WTC11 (cell line): ENCODE results near the gene KIF21B. TPM values are rescaled to one million over a fixed set of nuclear protein-coding genes. Genes with fewer than 3 reads are reported as not detected.

Source experiments
- ATAC-seq: fragments of 200-7000 bp; cut with Tn5 transposase; 2 replicates; pipeline ENCODE4 v1.10.0; 2021; ENCODE audit warnings: mild to moderate bottlenecking, moderate library complexity
- CTCF ChIA-PET: fragments of 300-600 bp; sonication (Branson Sonifier 250); formaldehyde crosslinking; loops from one replicate; lab custom pipeline; 2021; ENCODE audit warnings: antibody characterized with exemption; lab: Charles Lee
- POLR2A ChIA-PET: fragments of 350-600 bp; sonication (Branson Sonifier 250); formaldehyde crosslinking; loops from one replicate; lab custom pipeline; 2021; ENCODE audit warnings: antibody characterized with exemption; lab: Charles Lee
- DNase-seq: peaks from one replicate; pipeline ENCODE4 v3.0.0; 2021; ENCODE audit warnings: low spot score
- H3K27ac Mint-ChIP-seq: 2 replicates; pipeline ENCODE4 v1.8.0; 2021; ENCODE audit warnings: mixed read lengths
- H3K27me3 Mint-ChIP-seq: 2 replicates; pipeline ENCODE4 v1.8.0; 2021; ENCODE audit warnings: low read depth, mild to moderate bottlenecking, moderate library complexity, mixed read lengths
- H3K36me3 Mint-ChIP-seq: 2 replicates; pipeline ENCODE4 v1.8.0; 2021; ENCODE audit warnings: mixed read lengths
- H3K4me1 Mint-ChIP-seq: 2 replicates; pipeline ENCODE4 v1.8.0; 2022; ENCODE audit warnings: mixed read lengths
- H3K4me3 Mint-ChIP-seq: 2 replicates; pipeline ENCODE4 v1.8.0; 2021; ENCODE audit warnings: mild to moderate bottlenecking, moderate library complexity, mixed read lengths
- H3K9me3 Mint-ChIP-seq: 2 replicates; pipeline ENCODE4 v1.8.0; 2021; ENCODE audit warnings: mixed read lengths
- E2F5 ChIP-seq: sonication (generic); formaldehyde crosslinking; IDR thresholded peaks from 2 replicates; pipeline ENCODE4 v1.8.1; 2022; ENCODE audit warnings: mild to moderate bottlenecking, moderate library complexity, missing genetic modification reagents
- ERG ChIP-seq: fragments of 250-450 bp; sonication (Bioruptor Pico); IDR thresholded peaks from 2 replicates; pipeline ENCODE4 v1.8.0; 2021; ENCODE audit warnings: mild to moderate bottlenecking
- FOXK1 ChIP-seq: sonication (generic); formaldehyde crosslinking; IDR thresholded peaks from 2 replicates; pipeline ENCODE4 v1.8.0; 2022; ENCODE audit warnings: mild to moderate bottlenecking, moderate library complexity, missing genetic modification reagents
- HMGA2 ChIP-seq: fragments of 250-450 bp; sonication (Bioruptor Pico); IDR thresholded peaks from 2 replicates; pipeline ENCODE4 v1.4.0; 2021; ENCODE audit warnings: mild to moderate bottlenecking, moderate library complexity
- JUN ChIP-seq: sonication (generic); formaldehyde crosslinking; IDR thresholded peaks from 2 replicates; pipeline ENCODE4 v1.8.0; 2023; ENCODE audit warnings: mild to moderate bottlenecking, missing genetic modification reagents
- MAX ChIP-seq: sonication (generic); formaldehyde crosslinking; IDR thresholded peaks from 2 replicates; pipeline ENCODE4 v1.8.0; 2022; ENCODE audit warnings: mild to moderate bottlenecking, missing genetic modification reagents
- NFATC4 ChIP-seq: fragments of 250-450 bp; sonication (Bioruptor Pico); IDR thresholded peaks from 2 replicates; pipeline ENCODE4 v1.9.0; 2021; ENCODE audit warnings: mild to moderate bottlenecking
- NFYB ChIP-seq: sonication (generic); formaldehyde crosslinking; conservative IDR thresholded peaks from 2 replicates; pipeline ENCODE4 v1.8.0; 2022; ENCODE audit warnings: low read depth, missing genetic modification reagents
- NR3C1 ChIP-seq: sonication (generic); formaldehyde crosslinking; conservative IDR thresholded peaks from 2 replicates; pipeline ENCODE4 v1.8.1; 2023; ENCODE audit warnings: low read depth, mild to moderate bottlenecking, missing genetic modification reagents
- STAT6 ChIP-seq: sonication (generic); formaldehyde crosslinking; conservative IDR thresholded peaks from 2 replicates; pipeline ENCODE4 v1.8.1; 2023; ENCODE audit warnings: mild to moderate bottlenecking, low read depth, missing genetic modification reagents, moderate library complexity
- TEAD1 ChIP-seq: sonication (generic); formaldehyde crosslinking; IDR thresholded peaks from 2 replicates; pipeline ENCODE4 v1.8.0; 2022; ENCODE audit warnings: mild to moderate bottlenecking, missing genetic modification reagents
- ZMAT4 ChIP-seq: fragments of 250-450 bp; sonication (Bioruptor Pico); IDR thresholded peaks from 2 replicates; pipeline ENCODE4 v1.9.0; 2021; ENCODE audit warnings: mild to moderate bottlenecking
- ZNF121 ChIP-seq: sonication (generic); formaldehyde crosslinking; IDR thresholded peaks from 2 replicates; pipeline ENCODE4 v1.8.0; 2023; ENCODE audit warnings: missing genetic modification reagents
- ZNF281 ChIP-seq: sonication (generic); formaldehyde crosslinking; IDR thresholded peaks from 2 replicates; pipeline ENCODE4 v1.8.0; 2023; ENCODE audit warnings: mild to moderate bottlenecking, missing genetic modification reagents
- ZNF532 ChIP-seq: fragments of 250-450 bp; sonication (Bioruptor Pico); IDR thresholded peaks from 2 replicates; pipeline ENCODE4 v1.9.0; 2021; ENCODE audit warnings: mild to moderate bottlenecking, borderline replicate concordance
- ZNF671 ChIP-seq: fragments of 250-450 bp; sonication (Bioruptor Pico); IDR thresholded peaks from 2 replicates; pipeline ENCODE4 v1.8.0; 2021; ENCODE audit warnings: mild to moderate bottlenecking
- total RNA-seq: library from RNA; stranded (reverse); gene quantifications from 3 replicates; pipeline ENCODE4 v1.2.3, GENCODE V29; 2021

The KIF21B gene
- total RNA-seq, 1 experiment from 2014 or later = 19.4 TPM

GRCh38 chr1:201015551-201016091 is 7.9 kb downstream of the KIF21B start (continued):
- TF ChIP-seq FOXK1 (CRISPR knock-in tag) = no peak
- no peak for TF ChIP-seq NFATC4 (CRISPR knock-in tag)
- TF ChIP-seq ERG (CRISPR knock-in tag) = no peak
- no peak for TF ChIP-seq ZNF121
- no peak for TF ChIP-seq STAT6

GRCh38 chr1:201014816-201015200 is 8.7 kb downstream of the KIF21B start:
- no peaks in the 10 kb centered on the region for H3K36me3 Mint-ChIP-seq
- DNase-seq = no peak
- peak overlapping the region; percentile 19; the same call in 1 of the 2 replicates for H3K27ac Mint-ChIP-seq
- no peak for ATAC-seq
- peaks cover 43% of the 10 kb centered on the region for H3K4me1 Mint-ChIP-seq
- no peak overlapping the region for H3K4me3 Mint-ChIP-seq
- no peaks in the 10 kb centered on the region for H3K27me3 Mint-ChIP-seq
- no peak for TF ChIP-seq NFYB (CRISPR knock-in tag)
- no peak for TF ChIP-seq ZMAT4 (CRISPR knock-in tag)
- TF ChIP-seq E2F5 (CRISPR knock-in tag) = no peak
- no peak for TF ChIP-seq JUN (CRISPR knock-in tag)
- no peak for TF ChIP-seq ZNF281 (CRISPR knock-in tag)
- no peak for TF ChIP-seq MAX
- no peak for TF ChIP-seq ZNF671 (CRISPR knock-in tag)
- no peak for TF ChIP-seq HMGA2 (CRISPR knock-in tag)
- no peak for TF ChIP-seq NR3C1 (CRISPR knock-in tag)
- TF ChIP-seq TEAD1 (CRISPR knock-in tag) = no peak
- no peak for TF ChIP-seq ZNF532
- H3K9me3 Mint-ChIP-seq = no peaks in the 10 kb centered on the region
- CTCF ChIA-PET = interaction anchor here (1.0 to 13.8 kb wide), 10 partner anchors 8 to 499 kb away, joined by 3 to 218 read pairs (median 4); partner anchors contain the start of gene KIF21B
- POLR2A ChIA-PET = interaction anchor here (0.7 to 0.9 kb wide), 3 partner anchors 8 to 24 kb away, joined by 3 read pairs; no protein-coding TSS in a partner anchor
